ENCODE data around the gene MYO15B. TPM values are rescaled to one million over a fixed set of nuclear protein-coding genes. Genes with fewer than 3 reads are reported as not detected.

Gene MYO15B
- polyA plus RNA-seq, 1 donor from 2014 or later = 2.4 TPM

DNA sequence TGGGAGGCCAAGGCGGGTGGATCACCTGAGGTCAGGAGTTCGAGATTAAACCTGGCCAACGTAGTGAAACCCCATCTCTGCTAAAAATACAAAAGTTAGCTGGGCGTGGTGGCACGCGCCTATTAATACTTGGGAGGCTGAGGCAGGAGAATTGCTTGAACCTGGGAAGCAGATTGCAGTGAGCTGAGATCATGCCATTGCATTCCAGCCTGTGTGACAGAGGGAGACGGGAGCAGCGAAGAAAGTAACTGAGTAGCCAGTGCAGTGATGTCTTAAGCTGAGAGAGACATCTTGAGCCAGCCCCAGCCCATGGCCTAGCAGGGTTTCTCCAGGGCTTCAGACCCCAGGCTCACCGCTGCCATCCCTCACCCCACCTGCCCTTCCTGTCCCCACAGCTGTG is 35.8 kb downstream of the MYO15B start:
- H3K9ac ChIP-seq (ENCODE audit: low read length) = no peak overlapping the region
- no peaks in the 10 kb centered on the region for H3K9me3 ChIP-seq (ENCODE audit: low read length)
- TF ChIP-seq SMC3 (conservative IDR thresholded peaks at IDR 0.05; ENCODE audit: poor library complexity) = no peak
- no peak for TF ChIP-seq POLR2AphosphoS5 (IDR thresholded peaks at IDR 0.05)
- TF ChIP-seq EP300 (conservative IDR thresholded peaks at IDR 0.05; ENCODE audit: poor library complexity, severe bottlenecking) = no peak
- no peak for TF ChIP-seq RAD21 (conservative IDR thresholded peaks at IDR 0.05)
- TF ChIP-seq, protein P1, sequence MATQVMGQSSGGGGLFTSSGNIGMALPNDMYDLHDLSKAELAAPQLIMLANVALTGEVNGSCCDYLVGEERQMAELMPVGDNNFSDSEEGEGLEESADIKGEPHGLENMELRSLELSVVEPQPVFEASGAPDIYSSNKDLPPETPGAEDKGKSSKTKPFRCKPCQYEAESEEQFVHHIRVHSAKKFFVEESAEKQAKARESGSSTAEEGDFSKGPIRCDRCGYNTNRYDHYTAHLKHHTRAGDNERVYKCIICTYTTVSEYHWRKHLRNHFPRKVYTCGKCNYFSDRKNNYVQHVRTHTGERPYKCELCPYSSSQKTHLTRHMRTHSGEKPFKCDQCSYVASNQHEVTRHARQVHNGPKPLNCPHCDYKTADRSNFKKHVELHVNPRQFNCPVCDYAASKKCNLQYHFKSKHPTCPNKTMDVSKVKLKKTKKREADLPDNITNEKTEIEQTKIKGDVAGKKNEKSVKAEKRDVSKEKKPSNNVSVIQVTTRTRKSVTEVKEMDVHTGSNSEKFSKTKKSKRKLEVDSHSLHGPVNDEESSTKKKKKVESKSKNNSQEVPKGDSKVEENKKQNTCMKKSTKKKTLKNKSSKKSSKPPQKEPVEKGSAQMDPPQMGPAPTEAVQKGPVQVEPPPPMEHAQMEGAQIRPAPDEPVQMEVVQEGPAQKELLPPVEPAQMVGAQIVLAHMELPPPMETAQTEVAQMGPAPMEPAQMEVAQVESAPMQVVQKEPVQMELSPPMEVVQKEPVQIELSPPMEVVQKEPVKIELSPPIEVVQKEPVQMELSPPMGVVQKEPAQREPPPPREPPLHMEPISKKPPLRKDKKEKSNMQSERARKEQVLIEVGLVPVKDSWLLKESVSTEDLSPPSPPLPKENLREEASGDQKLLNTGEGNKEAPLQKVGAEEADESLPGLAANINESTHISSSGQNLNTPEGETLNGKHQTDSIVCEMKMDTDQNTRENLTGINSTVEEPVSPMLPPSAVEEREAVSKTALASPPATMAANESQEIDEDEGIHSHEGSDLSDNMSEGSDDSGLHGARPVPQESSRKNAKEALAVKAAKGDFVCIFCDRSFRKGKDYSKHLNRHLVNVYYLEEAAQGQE (IDR thresholded peaks at IDR 0.05; ENCODE audit: borderline replicate concordance) = no peak
- no peak for TF ChIP-seq TAF1 (IDR thresholded peaks at IDR 0.05; ENCODE audit: low read depth)
- TF ChIP-seq, protein P2, sequence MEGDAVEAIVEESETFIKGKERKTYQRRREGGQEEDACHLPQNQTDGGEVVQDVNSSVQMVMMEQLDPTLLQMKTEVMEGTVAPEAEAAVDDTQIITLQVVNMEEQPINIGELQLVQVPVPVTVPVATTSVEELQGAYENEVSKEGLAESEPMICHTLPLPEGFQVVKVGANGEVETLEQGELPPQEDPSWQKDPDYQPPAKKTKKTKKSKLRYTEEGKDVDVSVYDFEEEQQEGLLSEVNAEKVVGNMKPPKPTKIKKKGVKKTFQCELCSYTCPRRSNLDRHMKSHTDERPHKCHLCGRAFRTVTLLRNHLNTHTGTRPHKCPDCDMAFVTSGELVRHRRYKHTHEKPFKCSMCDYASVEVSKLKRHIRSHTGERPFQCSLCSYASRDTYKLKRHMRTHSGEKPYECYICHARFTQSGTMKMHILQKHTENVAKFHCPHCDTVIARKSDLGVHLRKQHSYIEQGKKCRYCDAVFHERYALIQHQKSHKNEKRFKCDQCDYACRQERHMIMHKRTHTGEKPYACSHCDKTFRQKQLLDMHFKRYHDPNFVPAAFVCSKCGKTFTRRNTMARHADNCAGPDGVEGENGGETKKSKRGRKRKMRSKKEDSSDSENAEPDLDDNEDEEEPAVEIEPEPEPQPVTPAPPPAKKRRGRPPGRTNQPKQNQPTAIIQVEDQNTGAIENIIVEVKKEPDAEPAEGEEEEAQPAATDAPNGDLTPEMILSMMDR (IDR thresholded peaks at IDR 0.05; ENCODE audit: poor library complexity, severe bottlenecking) = no peak
- no peak for TF ChIP-seq EZH2 (IDR thresholded peaks at IDR 0.05; ENCODE audit: borderline replicate concordance, insufficient read depth, low read length, poor library complexity, severe bottlenecking)
- TF ChIP-seq MXI1 (conservative IDR thresholded peaks at IDR 0.05; ENCODE audit: poor library complexity, severe bottlenecking) = no peak
- no peaks in the 10 kb centered on the region for H3K27me3 ChIP-seq (ENCODE audit: insufficient read depth, low read depth, low read length)
- no peak overlapping the region for H3K4me3 ChIP-seq (ENCODE audit: low read length)
- no peaks in the 10 kb centered on the region for H3K36me3 ChIP-seq (ENCODE audit: insufficient read depth, low read length)
- no peaks in the 10 kb centered on the region for H3K9me2 ChIP-seq (ENCODE audit: insufficient read depth, low read length)
- no peak overlapping the region for H2AFZ ChIP-seq (ENCODE audit: low read depth, low read length)
- no peaks in the 10 kb centered on the region for H3F3A ChIP-seq (ENCODE audit: insufficient read depth, low read length, poor library complexity, severe bottlenecking)
- H4K20me1 ChIP-seq (ENCODE audit: insufficient read depth) = no peaks in the 10 kb centered on the region
- H3K79me2 ChIP-seq (replicated peaks; ENCODE audit: insufficient read depth, low read length) = no peaks in the 10 kb centered on the region
- H3K4me2 ChIP-seq (ENCODE audit: low read length) = no peak overlapping the region
- no peak overlapping the region for H3K27ac ChIP-seq (ENCODE audit: low read length)

DNA sequence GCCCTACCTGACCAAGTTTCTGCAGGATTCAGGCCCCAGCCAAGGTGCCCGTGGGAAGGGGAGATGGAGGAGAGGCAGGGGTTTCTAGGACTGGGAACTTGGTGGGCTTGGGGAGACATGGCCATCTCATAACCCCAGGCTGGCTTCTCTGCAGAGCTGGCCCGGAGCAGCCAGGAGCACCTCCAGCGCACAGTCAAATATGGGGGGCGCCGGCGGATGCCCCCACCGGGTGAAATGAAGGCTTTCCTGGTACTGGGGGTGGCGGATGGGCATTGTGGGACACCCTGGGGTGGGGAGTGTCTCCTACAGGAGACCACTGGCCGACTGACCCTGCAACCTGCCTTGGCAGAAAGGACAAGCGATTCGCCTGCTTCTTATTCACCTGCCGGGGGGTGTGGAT is 36.4 kb downstream of the MYO15B start:
- H3K27ac ChIP-seq (ENCODE audit: low read length) = no peak overlapping the region
- no peak overlapping the region for H3K4me2 ChIP-seq (ENCODE audit: low read length)
- no peaks in the 10 kb centered on the region for H3K9me2 ChIP-seq (ENCODE audit: insufficient read depth, low read length)
- no peaks in the 10 kb centered on the region for H3K27me3 ChIP-seq (ENCODE audit: insufficient read depth, low read depth, low read length)
- H3K4me3 ChIP-seq (ENCODE audit: low read length) = no peak overlapping the region
- no peaks in the 10 kb centered on the region for H4K20me1 ChIP-seq (ENCODE audit: insufficient read depth)
- no peak overlapping the region for H3K9ac ChIP-seq (ENCODE audit: low read length)
- no peaks in the 10 kb centered on the region for H3K79me2 ChIP-seq (replicated peaks; ENCODE audit: insufficient read depth, low read length)
- no peaks in the 10 kb centered on the region for H3K36me3 ChIP-seq (ENCODE audit: insufficient read depth, low read length)
- TF ChIP-seq RAD21 (conservative IDR thresholded peaks at IDR 0.05) (no peak), POLR2AphosphoS5 (IDR thresholded peaks at IDR 0.05) (no peak), EZH2 (IDR thresholded peaks at IDR 0.05; ENCODE audit: borderline replicate concordance, insufficient read depth, low read length, poor library complexity, severe bottlenecking) (no peak), TAF1 (IDR thresholded peaks at IDR 0.05; ENCODE audit: low read depth) (no peak), EP300 (conservative IDR thresholded peaks at IDR 0.05; ENCODE audit: poor library complexity, severe bottlenecking) (no peak), SMC3 (conservative IDR thresholded peaks at IDR 0.05; ENCODE audit: poor library complexity) (no peak), MXI1 (conservative IDR thresholded peaks at IDR 0.05; ENCODE audit: poor library complexity, severe bottlenecking) (no peak)
- TF ChIP-seq, protein P1 (IDR thresholded peaks at IDR 0.05; ENCODE audit: borderline replicate concordance) = no peak
- TF ChIP-seq, protein P2 (IDR thresholded peaks at IDR 0.05; ENCODE audit: poor library complexity, severe bottlenecking) = no peak
- no peaks in the 10 kb centered on the region for H3F3A ChIP-seq (ENCODE audit: insufficient read depth, low read length, poor library complexity, severe bottlenecking)
- no peaks in the 10 kb centered on the region for H3K9me3 ChIP-seq (ENCODE audit: low read length)
- no peak overlapping the region for H2AFZ ChIP-seq (ENCODE audit: low read depth, low read length)
